D721Med (cell line): ENCODE data around the gene DCHS1.
A peak's percentile ranks its signal among the peaks of the same experiment; 100 is the strongest.
"Not testable (repeated sequence)": the region's sequence is repeated elsewhere in the genome, so short reads cannot be mapped to it uniquely, and the experiment has no call there.

Source experiments
- DNase-seq: peaks from one replicate; pipeline ENCODE4 v3.0.0; 2011; ENCODE audit warnings: low spot score; ENCODE audit not compliant: insufficient read length
- FAIRE-seq: peaks from 2 replicates; lab custom pipeline; 2011; peaks lifted over from hg19 to GRCh38; lab: Jason Lieb, UNC
- TF ChIP-seq, protein P1 (sequence below): IDR thresholded peaks from 2 replicates; pipeline ENCODE4 v1.5.1; 2012; ENCODE audit warnings: mild to moderate bottlenecking, control low read depth; ENCODE audit not compliant: insufficient read depth; ENCODE audit errors: missing control alignments

The DCHS1 gene

DNA sequence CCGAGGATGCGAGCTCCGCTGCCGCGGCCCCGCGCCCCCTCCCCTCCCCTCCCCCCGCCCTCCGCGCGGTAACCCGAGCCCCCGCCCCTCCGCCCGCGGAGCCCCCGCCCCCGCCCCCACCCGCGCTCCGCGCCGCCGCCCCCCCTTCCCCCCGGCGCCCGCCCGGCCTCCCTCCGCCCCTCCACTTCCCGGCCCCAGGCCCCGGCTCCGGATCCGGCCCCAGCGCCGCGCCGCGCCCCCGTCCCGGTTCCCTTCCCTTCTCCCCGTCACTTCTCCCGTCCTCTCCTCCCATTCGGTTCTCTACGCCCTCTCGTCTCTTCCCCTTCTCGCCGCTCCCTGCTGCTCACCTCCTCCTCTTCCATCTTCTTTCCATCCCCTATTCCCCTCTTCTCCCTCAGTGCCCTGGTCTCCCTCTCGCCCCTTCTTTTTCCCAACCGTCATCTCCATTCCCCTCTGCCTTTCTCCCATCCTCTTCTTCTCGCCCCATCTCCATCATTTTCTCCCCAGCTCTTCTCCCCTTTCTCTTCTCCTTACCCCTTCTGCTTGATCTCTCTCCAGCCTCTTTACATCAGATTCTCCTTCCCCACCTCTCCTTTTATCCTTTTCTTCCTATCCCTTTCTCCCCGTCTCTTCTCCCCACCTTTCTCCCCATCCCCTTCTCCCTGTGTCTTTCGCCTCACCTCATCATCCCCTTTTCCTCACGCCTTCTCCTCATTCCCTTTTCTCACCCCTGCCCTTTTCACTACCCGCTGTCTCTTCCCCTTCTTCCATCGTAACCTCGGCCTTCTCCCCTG lies at the start of gene DCHS1:
Gene DCHS1 (minus strand): TSS at position 20 of the 794 bp plus-strand sequence. CDS start 14,196 bp downstream, outside the sequence.
- TF ChIP-seq, protein P1, sequence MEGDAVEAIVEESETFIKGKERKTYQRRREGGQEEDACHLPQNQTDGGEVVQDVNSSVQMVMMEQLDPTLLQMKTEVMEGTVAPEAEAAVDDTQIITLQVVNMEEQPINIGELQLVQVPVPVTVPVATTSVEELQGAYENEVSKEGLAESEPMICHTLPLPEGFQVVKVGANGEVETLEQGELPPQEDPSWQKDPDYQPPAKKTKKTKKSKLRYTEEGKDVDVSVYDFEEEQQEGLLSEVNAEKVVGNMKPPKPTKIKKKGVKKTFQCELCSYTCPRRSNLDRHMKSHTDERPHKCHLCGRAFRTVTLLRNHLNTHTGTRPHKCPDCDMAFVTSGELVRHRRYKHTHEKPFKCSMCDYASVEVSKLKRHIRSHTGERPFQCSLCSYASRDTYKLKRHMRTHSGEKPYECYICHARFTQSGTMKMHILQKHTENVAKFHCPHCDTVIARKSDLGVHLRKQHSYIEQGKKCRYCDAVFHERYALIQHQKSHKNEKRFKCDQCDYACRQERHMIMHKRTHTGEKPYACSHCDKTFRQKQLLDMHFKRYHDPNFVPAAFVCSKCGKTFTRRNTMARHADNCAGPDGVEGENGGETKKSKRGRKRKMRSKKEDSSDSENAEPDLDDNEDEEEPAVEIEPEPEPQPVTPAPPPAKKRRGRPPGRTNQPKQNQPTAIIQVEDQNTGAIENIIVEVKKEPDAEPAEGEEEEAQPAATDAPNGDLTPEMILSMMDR: no peak
- DNase-seq (peak; percentile 22), FAIRE-seq (no peak)

DNA sequence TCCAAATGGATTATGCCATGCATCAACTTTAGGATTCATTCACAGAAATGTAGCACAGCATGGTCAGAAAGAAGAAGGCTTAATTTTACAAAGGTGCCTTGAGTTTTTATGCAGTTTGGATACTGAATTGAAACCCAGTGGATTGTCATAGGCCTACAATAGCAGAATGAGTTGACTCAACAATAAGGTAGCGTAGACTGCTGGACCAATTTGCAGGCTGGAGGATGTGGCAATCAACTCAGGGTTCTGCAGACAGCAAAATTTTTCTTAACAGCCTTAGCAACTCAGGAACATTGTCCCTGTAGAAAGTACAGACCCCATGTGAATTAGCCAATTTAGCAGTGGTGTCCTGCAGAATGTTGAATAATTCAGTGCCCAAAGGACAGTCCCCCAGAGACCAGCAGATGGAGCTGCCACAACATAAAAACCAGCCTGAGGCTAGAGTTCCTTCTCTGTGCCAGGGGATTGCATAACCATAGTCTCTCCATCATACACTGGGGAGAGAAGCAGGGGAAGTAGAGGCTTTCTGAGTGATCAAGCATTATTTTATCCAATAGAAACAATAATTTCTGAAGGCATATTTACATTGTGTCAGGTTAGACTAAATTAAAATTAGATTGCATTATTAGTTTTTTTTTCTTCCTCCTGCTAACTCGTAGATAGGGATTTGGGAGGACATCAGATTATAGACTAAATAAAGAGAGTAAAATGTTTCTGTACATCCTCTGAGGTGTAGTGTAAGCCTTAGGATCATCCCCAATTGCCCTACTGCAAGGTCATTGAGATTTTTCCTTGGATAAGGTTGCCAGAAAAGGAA lies 47.8 kb upstream of the DCHS1 start:
- FAIRE-seq (no peak), DNase-seq (no peak)
- TF ChIP-seq, protein P1: peak; percentile 38

GRCh38 chr11:6701955-6702354 lies 46.3 kb upstream of the DCHS1 start:
- DNase-seq: not testable (repeated sequence)

GRCh38 chr11:6695377-6695776 lies 39.8 kb upstream of the DCHS1 start:
- no peak for DNase-seq

More at GRCh38 chr11:6701955-6702354, 46.3 kb upstream of the DCHS1 start:
- peak; percentile 68 for FAIRE-seq

GRCh38 chr11:6694229-6694535 lies 38.6 kb upstream of the DCHS1 start:
- FAIRE-seq: no peak
- DNase-seq: no peak
- TF ChIP-seq, protein P1: no peak

More at GRCh38 chr11:6695377-6695776, 39.8 kb upstream of the DCHS1 start:
- FAIRE-seq: no peak
- TF ChIP-seq, protein P1: no peak

GRCh38 chr11:6693342-6694228 lies 38.0 kb upstream of the DCHS1 start:
- FAIRE-seq: no peak
- TF ChIP-seq, protein P1: no peak
- no peak for DNase-seq

DNA sequence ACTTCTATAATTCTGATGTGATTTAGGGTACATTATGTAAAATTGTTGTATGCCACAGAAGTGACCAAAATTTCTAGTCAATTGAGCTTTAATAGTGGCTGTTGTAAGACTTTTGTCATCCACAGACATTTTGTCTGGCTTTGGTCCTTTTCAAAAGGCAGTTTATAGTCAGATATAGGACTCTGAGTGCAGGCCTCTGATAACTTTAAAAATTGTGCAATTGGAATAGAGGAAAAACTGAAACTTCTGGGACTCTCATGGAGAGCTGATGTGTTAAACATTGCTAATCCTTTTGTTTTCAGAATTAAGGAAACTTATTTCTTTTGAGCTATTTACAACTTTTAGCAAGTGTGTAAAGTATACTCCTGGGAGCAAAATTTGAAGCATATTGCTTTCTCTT lies 36.5 kb upstream of the DCHS1 start:
- TF ChIP-seq, protein P1: no peak
- no peak for FAIRE-seq
- no peak for DNase-seq

DNA sequence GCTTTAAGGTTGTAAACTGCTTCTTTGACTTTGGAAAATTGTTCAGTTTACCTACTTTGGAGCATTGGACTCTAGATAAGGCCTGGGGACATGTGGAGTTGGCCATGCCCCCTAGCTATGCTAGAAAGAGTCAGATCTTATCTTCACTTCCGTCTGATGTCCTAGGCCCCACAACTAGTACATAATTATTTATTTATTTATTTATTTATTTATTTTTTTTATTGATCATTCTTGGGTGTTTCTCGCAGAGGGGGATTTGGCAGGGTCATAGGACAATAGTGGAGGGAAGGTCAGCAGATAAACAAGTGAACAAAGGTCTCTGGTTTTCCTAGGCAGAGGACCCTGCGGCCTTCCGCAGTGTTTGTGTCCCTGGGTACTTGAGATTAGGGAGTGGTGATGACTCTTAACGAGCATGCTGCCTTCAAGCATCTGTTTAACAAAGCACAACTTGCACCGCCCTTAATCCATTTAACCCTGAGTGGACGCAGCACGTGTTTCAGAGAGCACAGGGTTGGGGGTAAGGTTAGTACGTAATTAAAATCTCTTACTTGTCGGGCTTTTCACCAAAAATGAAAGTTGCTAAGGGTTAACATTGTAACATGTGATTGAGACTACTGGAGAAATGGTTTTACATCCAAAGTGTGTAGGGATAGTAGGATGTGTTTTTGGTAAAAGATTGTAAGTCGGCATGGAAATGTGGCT lies 35.0 kb upstream of the DCHS1 start:
- not testable (repeated sequence) for DNase-seq, FAIRE-seq
